HG03064 (cell line): Measurements from ENCODE around the gene PLEKHN1.

Experiments
- ATAC-seq: cut with Tn5 transposase; IDR thresholded peaks from one replicate; pipeline ENCODE4 v1.9.1; 2021; ENCODE audit warnings: low read depth; ENCODE audit not compliant: unreplicated experiment

PLEKHN1 gene

DNA sequence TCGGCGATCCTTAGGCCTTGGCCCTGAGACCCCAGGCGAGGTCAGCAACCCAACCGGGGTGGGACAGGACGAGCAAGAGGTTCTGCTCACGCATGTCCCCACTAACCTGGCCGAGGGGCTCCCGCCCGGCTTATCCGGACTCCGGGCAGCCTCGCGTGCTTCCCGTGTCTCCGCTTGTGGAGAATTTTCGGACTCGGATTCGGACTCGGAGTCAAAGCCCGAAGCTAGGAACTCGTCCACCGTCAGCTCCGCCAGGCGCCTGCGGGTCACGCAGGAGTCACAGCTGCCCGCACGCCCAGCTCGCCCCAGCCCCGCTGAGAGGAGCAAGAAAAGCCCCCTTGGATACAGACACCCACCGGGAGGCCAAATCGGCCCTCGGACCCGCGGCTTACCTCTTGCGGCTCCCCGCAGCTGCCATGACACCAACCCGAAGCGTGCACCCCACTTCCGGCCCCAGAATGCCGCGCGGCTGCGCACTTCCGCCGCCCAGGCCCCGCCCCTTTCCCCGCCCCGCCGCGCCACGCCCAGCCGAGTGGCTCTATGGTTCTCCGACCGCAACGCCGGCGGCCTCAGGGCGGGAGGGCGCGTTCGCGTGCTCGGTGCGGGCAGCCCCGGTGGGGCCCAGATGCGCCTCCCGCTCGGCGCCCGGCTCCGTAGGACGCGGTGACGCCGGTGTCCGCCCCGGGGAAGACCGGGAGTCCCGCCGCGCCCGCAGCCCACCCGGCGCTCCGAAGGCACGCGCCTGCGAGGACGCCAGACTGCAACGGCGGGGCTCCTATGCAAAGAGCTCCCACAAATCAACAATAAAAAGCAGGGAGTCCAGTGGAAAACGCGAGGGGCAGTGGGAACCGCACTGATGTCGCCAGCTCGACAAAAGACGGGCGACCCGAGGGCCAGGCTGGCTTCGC, 7.2 kb upstream of the PLEKHN1 start, which contains the start of gene NOC2L:
TSS of gene NOC2L (minus strand) at position 434 of the 908 bp plus-strand sequence. CDS start at position 418, 16 bp downstream.
- ATAC-seq = peak; percentile 59

DNA sequence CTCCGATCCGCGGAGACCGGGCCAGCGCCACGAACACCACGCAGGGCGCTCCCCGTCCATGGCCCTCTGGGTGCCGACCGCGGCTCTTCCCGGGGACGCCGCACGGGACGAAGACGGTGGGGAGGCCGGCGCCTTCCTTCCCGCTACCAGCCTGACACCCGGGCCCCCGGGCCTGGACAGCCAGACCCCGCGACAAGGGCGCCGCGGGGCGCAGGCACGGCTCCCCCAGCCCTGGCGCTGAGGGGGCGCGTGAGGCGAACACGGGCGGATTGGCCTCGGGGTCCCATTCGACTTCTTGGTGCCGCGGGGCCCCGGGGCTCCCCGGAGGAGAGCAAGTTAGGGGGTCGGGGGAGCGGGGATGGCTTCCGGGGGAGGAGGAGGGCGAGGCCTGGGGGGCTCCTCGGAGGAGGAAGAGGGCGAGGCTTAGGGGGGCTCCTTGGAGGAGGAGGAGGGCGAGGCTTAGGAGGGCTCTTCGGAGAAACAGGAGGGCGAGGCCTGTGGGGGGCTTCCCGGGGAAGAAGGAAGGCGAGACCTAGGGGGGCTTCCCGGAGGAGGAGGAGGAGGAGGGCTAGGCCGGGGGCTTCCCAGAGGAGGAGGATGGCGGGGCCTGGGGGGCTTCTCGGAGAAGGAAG, 6.4 kb upstream of the PLEKHN1 start:
- no peak for ATAC-seq

- peak; percentile 39 for ATAC-seq
Measured at GRCh38 chr1:960363-961131, 5.7 kb upstream of the PLEKHN1 start, which contains the start of gene KLHL17. TSS of gene KLHL17 (plus strand) at chr1:960584. CDS start at chr1:960694, 110 bp downstream.

GRCh38 chr1:961132-961669, 5.1 kb upstream of the PLEKHN1 start:
- no peak for ATAC-seq

DNA sequence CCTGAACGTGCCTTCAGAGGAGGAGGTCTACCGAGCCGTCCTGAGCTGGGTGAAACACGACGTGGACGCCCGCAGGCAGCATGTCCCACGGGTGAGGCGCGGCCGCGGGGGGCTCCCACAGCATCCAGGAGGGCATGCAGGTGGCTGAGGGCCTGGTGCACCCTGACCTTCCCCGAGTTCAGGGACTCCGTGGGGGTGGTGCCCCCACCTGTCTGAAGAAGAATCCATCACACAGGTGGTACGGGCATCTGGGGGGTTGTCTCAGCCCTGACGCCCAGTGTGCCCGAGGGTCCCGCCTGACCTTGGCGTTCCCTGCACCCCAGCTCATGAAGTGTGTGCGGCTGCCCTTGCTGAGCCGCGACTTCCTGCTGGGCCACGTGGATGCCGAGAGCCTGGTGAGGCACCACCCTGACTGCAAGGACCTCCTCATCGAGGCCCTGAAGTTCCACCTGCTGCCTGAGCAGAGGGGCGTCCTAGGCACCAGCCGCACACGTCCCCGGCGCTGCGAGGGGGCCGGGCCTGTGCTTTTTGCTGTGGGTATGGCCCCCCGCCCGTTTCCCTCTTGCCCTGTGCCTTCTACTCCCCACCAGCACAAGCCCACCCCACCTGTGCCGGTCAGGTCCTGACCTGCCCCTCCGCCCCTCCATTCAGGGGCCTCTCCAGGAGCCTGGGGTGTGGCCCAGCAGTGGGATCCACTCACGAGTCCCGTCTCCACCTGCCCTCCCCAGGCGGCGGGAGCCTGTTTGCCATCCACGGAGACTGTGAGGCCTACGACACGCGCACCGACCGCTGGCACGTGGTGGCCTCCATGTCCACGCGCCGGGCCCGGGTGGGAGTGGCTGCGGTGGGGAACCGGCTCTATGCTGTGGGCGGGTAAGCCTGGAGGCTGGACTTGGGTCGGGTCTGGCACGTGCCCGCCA, 3.6 kb upstream of the PLEKHN1 start:
- no peak for ATAC-seq

GRCh38 chr1:963301-963651, 3.0 kb upstream of the PLEKHN1 start:
- no peak for ATAC-seq

DNA sequence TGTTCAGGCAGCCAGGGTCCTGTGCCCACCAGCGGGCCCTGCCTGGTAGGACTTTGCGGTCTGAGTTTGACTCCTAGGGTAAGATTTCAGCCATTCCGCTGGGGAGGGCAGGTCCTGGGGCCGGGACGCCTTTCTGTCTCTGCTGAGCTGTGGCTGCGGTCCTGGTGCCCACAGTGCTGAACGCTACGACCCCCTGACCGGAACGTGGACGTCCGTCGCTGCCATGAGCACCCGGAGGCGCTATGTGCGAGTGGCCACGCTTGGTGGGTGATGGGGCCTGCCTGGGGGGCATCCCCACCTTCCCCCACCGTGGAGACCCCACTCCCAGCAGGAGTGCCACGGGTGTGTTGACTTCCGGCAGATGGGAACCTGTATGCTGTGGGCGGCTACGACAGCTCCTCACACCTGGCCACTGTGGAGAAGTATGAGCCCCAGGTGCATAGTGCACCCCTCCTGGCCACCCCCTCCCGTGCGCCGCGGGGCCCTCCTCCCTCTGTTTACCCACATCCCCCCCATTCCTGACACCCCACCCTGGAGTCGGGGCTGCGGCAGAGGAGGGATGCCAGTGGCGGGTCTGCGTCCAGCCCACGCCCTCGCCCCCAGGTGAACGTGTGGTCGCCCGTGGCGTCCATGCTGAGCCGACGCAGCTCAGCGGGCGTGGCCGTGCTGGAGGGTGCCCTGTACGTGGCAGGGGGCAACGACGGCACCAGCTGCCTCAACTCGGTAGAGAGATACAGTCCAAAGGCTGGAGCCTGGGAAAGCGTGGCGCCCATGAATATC, 2.3 kb upstream of the PLEKHN1 start:
- no peak for ATAC-seq

GRCh38 chr1:964691-965525, 1.4 kb upstream of the PLEKHN1 start:
- ATAC-seq = no peak

- no peak for ATAC-seq
Measured at GRCh38 chr1:965526-966134, 652 bp upstream of the PLEKHN1 start.

DNA sequence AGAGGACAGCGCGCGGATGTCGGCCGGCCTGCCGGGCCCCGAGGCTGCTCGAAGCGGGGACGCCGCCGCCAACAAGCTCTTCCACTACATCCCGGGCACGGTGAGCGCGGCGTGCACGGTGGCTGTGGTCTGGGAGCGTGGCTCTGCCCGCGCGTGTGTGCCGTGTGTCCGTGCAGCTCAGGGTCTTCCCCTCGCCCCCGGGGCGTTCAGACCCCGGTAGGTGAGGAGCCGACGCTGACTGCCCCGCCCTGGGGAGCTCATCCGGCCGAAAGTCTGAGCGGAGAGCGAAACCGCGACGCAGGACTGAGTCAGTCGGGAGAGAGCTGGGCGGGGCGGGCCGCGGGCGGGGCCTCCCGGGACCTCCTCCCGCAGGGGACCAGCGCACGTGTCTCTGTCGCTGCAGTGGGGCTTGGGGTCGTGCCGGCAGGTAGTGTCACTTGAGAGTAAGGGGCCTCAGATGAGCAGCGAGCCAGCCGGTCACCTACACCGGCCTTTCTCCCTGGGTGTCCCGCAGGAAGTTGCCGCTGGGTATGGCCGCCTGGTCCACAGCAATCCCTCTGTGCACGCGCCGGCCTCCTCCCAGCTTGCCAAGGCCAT, 520 bp downstream of the PLEKHN1 start:
- peak; percentile 60 for ATAC-seq

DNA sequence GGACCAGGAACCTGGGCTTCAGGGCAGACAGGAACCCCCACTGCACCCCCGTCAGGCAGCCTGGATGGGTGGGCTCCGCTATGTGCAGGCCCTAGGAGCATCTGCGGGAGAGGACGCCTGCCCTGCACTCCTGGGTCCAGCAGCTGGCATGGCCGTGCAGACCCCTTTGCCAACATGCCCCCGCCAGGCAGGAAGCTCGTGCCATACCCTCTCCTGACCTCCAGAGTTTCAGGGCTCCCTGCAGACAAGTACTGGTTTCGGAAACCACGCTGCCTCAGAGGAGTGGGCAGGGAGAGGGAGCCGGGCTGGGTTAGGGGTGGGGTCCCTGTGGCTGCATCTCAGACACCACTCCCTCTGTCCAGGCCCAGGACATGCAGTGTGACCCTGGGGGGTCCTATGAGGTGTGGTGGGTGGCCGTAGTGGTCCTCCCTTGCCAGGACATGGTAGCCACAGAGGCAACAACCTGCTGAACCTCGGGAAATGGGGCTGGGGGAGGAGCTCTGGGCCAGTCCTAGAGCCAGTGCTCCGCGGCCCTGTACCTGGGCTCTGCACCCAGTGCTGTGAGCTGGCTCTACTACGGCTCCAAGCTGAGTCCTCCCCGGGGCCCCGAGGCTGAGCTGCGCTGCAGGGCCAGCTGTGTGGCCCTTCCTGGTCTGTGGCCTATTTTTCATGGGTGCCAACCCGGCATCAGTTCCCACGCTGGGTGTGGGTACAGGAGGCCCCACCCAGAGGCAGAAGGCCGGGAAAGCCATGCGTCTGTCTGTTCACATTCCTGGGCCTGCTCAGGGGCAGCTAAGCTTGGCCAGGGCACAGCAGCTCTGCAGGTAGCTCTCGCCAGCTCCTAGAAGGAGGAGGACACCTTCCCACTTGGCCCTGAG, 1.4 kb downstream of the PLEKHN1 start:
- no peak for ATAC-seq

DNA sequence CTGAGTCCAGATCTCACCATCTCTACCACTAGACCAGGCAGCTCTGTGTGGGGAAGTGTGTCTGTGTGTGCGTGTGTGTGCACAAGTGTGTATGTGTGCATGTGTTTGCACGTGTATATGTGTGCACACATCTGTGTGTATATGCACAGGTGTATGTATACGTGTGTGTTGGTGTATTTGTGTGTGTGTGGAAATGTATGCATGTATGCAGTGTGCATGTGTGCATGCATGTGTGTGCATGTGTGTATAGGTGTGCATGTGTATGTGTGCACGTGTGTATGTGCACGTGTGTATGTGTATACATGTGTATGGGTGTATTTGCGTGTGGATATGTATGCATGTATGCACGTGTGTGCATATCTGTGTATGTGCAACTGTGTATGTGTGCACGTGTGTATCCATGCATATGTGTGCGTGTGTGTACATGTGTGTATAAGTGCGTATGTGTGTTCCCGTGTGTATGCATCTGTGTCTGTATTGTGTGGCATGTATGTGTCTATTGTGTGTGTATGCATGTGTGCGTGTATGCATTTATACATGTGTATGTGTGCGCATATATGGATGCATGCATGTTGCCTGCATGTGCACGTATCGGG, 3.1 kb downstream of the PLEKHN1 start:
- ATAC-seq = no peak

- no peak for ATAC-seq
Measured at GRCh38 chr1:970242-970972, 4.1 kb downstream of the PLEKHN1 start.

DNA sequence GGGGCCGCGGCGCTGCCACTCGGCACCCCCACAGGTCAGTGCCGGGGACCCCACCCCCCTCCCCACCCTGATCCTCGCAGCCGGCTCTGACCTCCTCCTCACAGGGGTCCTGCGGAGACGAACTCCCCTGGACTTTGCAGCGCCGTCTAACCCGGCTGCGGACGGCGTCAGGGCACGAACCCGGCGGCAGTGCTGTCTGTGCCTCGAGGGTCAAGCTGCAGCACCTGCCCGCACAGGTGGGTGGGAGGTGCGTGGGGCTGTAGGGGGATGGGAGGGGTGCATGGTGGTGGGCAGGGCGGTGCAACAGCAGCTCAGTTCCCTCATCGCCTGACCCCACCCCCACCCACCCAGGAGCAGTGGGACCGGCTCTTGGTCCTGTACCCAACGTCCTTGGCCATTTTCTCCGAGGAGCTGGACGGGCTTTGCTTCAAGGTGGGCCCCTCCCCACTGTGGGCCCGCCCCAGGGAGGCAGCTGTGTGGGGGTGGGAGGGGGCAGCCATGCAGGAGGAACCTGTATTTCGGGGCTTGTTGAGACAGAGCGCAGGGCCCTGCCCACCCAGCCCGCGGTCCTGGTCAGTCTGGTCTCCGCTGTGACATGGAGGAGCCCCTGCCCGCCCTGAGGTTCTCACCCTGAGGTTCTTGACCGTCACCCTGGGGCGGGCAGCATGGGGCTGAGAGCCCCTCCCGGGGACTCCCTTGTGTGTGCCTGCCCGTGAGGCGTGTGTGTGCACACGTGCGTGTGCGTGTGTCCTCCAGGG, 4.9 kb downstream of the PLEKHN1 start:
- ATAC-seq = no peak
